Activated naive CD8-positive, alpha-beta T cell treated with anti-CD3 and anti-CD28 coated beads, Interleukin-2, amount 10 ng/mL, durations not matched to agents 7 days and 5 days (primary cell): ENCODE results near the gene PAGE2. TPM values are rescaled to one million over a fixed set of nuclear protein-coding genes. Genes with fewer than 3 reads are reported as not detected.
A peak's percentile ranks its signal among the peaks of the same experiment; 100 is the strongest.
"Not testable (repeated sequence)": the region's sequence is repeated elsewhere in the genome, so short reads cannot be mapped to it uniquely, and the experiment has no call there.

Experiments
- ATAC-seq: fragments of 150-1000 bp; cut with Tn5 transposase; one replicate; pipeline ENCODE4 v1.10.0; 2021; ENCODE audit warnings: low read depth, moderate library complexity
- POLR2A ChIA-PET: fragments of 350-600 bp; sonication (Branson Sonifier 250); formaldehyde crosslinking; loops from one replicate; lab custom pipeline; 2021; ENCODE audit warnings: antibody characterized with exemption; lab: Charles Lee
- DNase-seq: peaks from one replicate; pipeline ENCODE4 v3.0.0; 2021
- H3K27ac Mint-ChIP-seq: one replicate; pipeline ENCODE4 v1.8.0; 2022; ENCODE audit warnings: mild to moderate bottlenecking, mixed read lengths
- H3K27me3 Mint-ChIP-seq: one replicate; pipeline ENCODE4 v1.8.0; 2022; ENCODE audit warnings: mild to moderate bottlenecking, moderate library complexity, mixed read lengths
- H3K36me3 Mint-ChIP-seq: one replicate; pipeline ENCODE4 v1.8.0; 2021; ENCODE audit warnings: mild to moderate bottlenecking, mixed read lengths
- H3K4me1 Mint-ChIP-seq: one replicate; pipeline ENCODE4 v1.8.0; 2021; ENCODE audit warnings: mixed read lengths
- H3K4me3 Mint-ChIP-seq: one replicate; pipeline ENCODE4 v1.8.0; 2022; ENCODE audit warnings: mild to moderate bottlenecking, moderate library complexity, mixed read lengths
- H3K9me3 Mint-ChIP-seq: one replicate; pipeline ENCODE4 v1.8.0; 2021; ENCODE audit warnings: mixed read lengths
- total RNA-seq, 2 experiments: library from RNA; stranded (reverse); gene quantifications; one replicate each; pipeline ENCODE4 v1.2.3, GENCODE V29; 2021

The PAGE2 gene
- total RNA-seq, 2 experiments from 2014 or later: not detected

DNA sequence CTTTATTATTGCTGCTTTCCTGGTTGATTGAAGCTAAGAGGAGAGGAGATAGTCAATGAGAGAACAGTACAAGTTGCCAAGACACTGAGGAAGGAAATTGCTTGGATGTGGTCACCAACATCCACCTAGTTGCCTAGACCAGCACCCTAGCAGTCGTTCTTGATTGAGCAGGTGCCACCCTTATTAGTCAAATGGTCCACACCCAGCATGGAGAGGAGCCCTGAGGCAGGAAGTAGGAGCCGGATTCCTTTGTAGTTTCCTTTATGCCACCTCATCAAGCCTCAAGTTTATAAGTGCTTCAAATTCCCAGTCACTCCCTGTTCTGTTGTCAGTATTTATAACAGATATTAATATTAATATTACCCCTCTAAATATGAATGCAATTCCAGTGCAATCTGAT is 19.1 kb downstream of the PAGE2 start:
- no peak overlapping the region for H3K27ac Mint-ChIP-seq
- ATAC-seq (no peak), DNase-seq (no peak)
- H3K4me3 Mint-ChIP-seq: no peak overlapping the region
- POLR2A ChIA-PET: no interaction called here
- no peaks in the 10 kb centered on the region for H3K9me3 Mint-ChIP-seq
- H3K4me1 Mint-ChIP-seq: peaks cover 4% of the 10 kb centered on the region
- no peaks in the 10 kb centered on the region for H3K36me3 Mint-ChIP-seq
- no peaks in the 10 kb centered on the region for H3K27me3 Mint-ChIP-seq

DNA sequence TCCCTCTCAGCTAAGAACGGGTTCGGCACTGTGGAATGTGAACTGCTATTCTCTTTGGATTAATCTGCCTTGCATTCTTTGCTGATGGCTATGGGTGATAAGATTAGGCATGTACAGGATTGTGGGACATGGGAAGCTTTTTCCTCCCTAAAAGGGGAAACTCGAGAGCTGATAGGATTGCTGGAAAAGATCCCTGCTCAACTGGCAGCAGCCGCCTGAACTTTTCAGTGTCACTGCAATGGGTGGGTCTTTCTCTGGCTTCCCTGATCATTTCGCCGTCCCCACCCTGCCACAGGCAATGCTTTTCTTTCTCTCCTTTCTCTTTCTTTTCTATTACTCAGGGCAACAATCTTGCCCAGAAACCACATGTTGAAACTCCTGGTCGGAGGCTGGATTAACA is 20.5 kb downstream of the PAGE2 start:
- no peaks in the 10 kb centered on the region for H3K36me3 Mint-ChIP-seq
- ATAC-seq: no peak
- no peak for DNase-seq
- no peaks in the 10 kb centered on the region for H3K4me1 Mint-ChIP-seq
- no peaks in the 10 kb centered on the region for H3K9me3 Mint-ChIP-seq
- no peak overlapping the region for H3K27ac Mint-ChIP-seq
- H3K4me3 Mint-ChIP-seq: no peak overlapping the region
- POLR2A ChIA-PET: no interaction called here
- H3K27me3 Mint-ChIP-seq: no peaks in the 10 kb centered on the region

DNA sequence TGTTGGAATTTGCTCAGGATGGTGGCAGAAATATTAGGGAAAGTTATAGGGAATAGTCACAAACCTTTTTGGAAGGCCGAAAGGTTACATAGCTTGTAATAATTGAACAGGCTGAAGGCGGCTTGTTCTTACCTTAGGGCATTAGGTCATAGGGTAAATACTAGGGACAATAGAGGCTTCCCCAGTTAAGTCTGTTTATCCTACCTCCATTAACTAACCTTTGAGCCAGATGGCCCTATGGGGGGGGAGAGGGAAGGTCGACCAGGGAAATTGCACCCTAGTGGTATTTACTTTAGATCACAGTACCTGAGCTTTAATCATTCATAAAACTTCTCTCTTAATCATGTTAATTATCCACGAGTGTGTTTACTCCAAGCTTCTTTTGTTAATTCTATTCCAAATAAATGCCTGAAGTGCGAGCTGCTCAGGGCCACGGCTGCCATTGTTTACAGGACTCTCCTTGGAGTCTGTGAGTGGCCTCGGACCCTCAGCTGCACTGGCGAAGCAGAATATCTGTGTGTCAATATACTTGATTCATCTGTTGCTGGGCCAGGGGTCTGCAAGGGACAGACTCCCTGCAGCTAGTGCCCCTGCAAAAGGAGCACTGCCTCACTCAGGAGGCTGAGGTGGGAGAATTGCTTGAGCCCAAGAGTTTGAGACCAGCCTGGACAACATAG is 22.9 kb downstream of the PAGE2 start:
- no peak for ATAC-seq
- Mint-ChIP-seq H3K36me3 (no peaks in the 10 kb centered on the region), H3K4me3 (no peak overlapping the region), H3K9me3 (no peaks in the 10 kb centered on the region), H3K27me3 (no peaks in the 10 kb centered on the region), H3K27ac (no peak overlapping the region), H3K4me1 (no peaks in the 10 kb centered on the region)
- DNase-seq: no peak
- POLR2A ChIA-PET: no interaction called here

DNA sequence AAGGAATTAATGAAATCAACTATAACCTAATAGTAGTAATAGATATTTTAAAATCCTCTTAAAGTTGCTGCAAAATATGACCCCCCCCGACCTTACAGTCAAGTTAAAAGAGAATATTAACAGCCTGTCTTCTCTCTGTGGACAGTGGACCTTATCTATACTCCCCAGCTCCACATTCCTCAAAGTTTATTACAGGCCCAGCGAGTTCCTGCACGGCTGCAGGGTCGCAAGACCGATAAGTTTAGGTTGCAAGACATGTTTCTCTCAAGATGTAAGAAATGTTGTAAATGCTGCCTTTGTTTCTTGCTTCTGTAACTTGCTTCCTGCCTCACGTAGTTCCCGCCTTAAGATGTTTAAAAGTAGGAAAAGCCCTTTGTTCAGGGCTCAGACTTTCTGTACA is 27.8 kb downstream of the PAGE2 start:
- H3K27me3 Mint-ChIP-seq, ATAC-seq, POLR2A ChIA-PET, H3K27ac Mint-ChIP-seq, H3K9me3 Mint-ChIP-seq, H3K36me3 Mint-ChIP-seq, H3K4me3 Mint-ChIP-seq, DNase-seq: not testable (repeated sequence)
- H3K4me1 Mint-ChIP-seq: peaks cover 14% of the 10 kb centered on the region

DNA sequence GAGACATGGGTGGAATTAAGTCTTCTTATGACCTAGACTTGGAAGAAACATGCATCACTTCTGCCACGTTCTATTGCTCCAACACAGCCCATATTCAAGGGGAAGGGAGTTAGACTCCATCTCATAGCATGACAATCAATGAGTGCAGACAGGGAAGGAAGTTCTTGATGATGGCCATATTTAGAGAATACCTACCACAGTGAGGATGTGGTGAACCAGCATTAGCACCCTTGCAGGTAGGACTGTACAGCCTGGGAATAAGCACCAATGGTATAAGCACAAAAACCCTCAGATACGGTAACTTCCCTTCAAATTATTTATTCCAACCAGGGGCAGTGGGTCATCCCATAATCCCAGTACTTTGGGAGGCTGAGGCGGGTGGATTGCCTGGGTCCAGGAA is 29.8 kb downstream of the PAGE2 start:
- POLR2A ChIA-PET: no interaction called here
- peaks cover 9% of the 10 kb centered on the region for H3K27me3 Mint-ChIP-seq
- ATAC-seq: peak; percentile 88
- H3K9me3 Mint-ChIP-seq: no peaks in the 10 kb centered on the region
- no peaks in the 10 kb centered on the region for H3K36me3 Mint-ChIP-seq
- H3K4me3 Mint-ChIP-seq: no peak overlapping the region
- no peak overlapping the region for H3K27ac Mint-ChIP-seq
- DNase-seq: no peak
- H3K4me1 Mint-ChIP-seq: peaks cover 14% of the 10 kb centered on the region

DNA sequence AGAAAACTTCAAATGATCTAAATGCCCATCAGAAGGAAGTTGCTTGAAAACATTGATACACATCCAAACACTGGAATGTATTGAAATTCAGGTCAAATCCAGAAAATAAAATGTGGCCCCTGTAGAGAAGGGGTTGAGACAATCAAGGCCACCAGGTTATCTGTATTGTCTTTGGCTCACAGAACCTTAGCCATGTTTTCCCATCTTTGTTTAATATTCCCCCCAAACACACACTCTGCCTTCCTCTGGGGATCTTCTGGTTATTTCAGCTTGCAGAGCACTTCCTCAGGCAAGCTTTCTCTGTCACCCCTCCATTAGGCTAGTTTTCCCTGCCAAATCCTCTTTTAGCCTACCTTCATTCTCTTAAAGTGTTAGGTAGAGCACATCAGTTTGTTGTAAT is 30.5 kb downstream of the PAGE2 start:
- ATAC-seq (no peak), DNase-seq (no peak)
- peak overlapping the region; percentile 28 for H3K4me3 Mint-ChIP-seq
- POLR2A ChIA-PET: no interaction called here
- H3K9me3 Mint-ChIP-seq: no peaks in the 10 kb centered on the region
- no peak overlapping the region for H3K27ac Mint-ChIP-seq
- H3K4me1 Mint-ChIP-seq: peaks cover 14% of the 10 kb centered on the region
- H3K27me3 Mint-ChIP-seq: peaks cover 9% of the 10 kb centered on the region
- H3K36me3 Mint-ChIP-seq: no peaks in the 10 kb centered on the region

DNA sequence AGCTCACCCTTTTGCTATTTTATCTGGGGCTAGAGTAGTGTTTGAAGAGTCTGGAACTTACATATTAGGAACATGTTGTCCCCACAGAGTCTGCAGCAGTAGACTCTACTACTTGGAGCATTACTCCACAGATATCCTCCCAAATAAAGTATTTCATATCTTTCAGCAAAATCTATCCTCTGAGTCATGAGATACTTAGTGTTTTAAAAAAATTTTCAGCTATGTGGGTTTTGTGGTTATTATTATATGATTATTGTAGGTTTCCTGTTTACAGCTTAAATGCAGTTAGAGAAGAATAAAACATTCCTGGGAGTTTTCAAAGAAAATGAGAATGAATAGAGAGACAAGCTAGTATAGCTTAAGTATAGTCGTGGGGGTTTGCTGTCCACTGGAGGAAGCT is 30.9 kb downstream of the PAGE2 start:
- Mint-ChIP-seq H3K4me1 (peaks cover 14% of the 10 kb centered on the region), H3K4me3 (peak overlapping the region; percentile 28), H3K36me3 (no peaks in the 10 kb centered on the region), H3K27me3 (peaks cover 9% of the 10 kb centered on the region), H3K27ac (no peak overlapping the region), H3K9me3 (no peaks in the 10 kb centered on the region)
- POLR2A ChIA-PET: no interaction called here
- no peak for ATAC-seq
- no peak for DNase-seq

DNA sequence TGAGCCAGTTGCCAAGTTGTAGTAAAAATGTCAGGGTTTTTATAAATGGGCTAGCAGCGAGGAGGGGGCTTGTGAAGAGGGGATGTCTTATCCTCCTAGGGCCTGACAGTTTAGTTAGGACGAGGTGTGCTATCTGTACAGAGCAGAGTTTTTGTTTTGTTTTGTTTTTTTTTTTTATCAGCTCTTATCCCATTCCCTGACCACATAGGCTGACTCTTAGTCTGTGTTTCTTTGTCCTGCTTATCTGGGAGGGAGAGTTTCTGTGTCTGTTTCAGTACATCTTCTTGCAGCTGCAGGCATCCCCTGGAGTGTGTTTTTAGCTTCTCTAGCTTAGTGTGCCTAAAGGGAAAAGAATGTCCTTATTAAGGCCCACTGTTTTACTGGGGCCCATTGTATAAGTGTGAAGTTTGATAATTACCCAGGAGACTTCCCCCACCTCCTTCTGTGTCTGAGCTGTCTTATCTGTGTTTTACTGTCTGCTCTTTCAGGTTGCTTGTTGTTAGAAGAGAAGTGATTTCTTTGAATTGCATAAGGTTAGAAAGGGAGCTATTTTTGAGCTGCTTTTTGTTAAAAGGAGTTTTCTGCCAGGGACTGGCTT is 32.0 kb downstream of the PAGE2 start:
- Mint-ChIP-seq H3K27ac (no peak overlapping the region), H3K36me3 (no peaks in the 10 kb centered on the region), H3K9me3 (no peaks in the 10 kb centered on the region), H3K4me3 (no peak overlapping the region), H3K4me1 (peaks cover 14% of the 10 kb centered on the region), H3K27me3 (peaks cover 11% of the 10 kb centered on the region)
- DNase-seq (no peak), ATAC-seq (no peak)
- POLR2A ChIA-PET: no interaction called here

DNA sequence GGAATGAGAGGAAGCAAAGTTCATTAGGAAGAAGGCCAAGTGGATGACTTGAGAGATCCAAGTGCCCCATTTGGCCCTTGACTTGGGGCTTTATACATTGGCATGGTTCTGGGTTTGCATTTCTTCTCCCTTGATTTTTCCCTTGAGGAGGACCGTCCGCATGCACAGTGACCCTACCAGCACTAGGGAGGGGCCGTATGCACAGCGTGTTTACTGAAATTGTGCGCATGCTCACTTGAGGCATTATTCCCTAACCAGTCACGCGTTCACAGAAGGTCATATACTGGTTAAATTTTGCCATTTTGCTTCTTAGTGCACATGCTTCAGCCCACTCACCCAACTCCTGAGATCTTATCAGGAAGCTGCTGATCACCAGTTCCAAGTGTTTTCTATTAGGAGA is 35.1 kb downstream of the PAGE2 start:
- DNase-seq (no peak), ATAC-seq (no peak)
- H3K36me3 Mint-ChIP-seq: no peaks in the 10 kb centered on the region
- H3K9me3 Mint-ChIP-seq: no peaks in the 10 kb centered on the region
- no peak overlapping the region for H3K27ac Mint-ChIP-seq
- H3K27me3 Mint-ChIP-seq: peaks cover 11% of the 10 kb centered on the region
- H3K4me1 Mint-ChIP-seq: peaks cover 10% of the 10 kb centered on the region
- no peak overlapping the region for H3K4me3 Mint-ChIP-seq
- POLR2A ChIA-PET: no interaction called here

DNA sequence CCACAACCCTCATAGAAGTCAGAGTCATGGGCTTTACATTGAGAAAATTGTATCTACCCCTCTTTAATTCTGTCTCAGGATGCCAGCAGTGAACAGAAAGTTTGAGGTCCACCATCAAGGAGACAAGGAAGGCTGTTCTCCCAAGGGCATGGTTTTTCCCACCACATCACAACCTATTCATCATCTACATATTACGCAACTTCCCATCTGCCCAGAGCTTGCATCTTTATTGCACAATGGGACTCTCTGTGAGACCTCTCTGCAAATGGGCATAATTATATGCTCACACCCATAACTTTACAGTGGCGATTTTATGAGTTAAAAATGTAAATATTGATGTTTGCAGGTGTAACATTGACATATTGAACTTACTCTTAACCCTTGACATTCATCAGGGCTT is 38.9 kb downstream of the PAGE2 start:
- Mint-ChIP-seq H3K9me3 (no peaks in the 10 kb centered on the region), H3K27me3 (peaks cover 5% of the 10 kb centered on the region), H3K36me3 (no peaks in the 10 kb centered on the region), H3K4me3 (no peak overlapping the region), H3K4me1 (peaks cover 2% of the 10 kb centered on the region), H3K27ac (no peak overlapping the region)
- no peak for DNase-seq
- ATAC-seq: no peak
- POLR2A ChIA-PET: no interaction called here

DNA sequence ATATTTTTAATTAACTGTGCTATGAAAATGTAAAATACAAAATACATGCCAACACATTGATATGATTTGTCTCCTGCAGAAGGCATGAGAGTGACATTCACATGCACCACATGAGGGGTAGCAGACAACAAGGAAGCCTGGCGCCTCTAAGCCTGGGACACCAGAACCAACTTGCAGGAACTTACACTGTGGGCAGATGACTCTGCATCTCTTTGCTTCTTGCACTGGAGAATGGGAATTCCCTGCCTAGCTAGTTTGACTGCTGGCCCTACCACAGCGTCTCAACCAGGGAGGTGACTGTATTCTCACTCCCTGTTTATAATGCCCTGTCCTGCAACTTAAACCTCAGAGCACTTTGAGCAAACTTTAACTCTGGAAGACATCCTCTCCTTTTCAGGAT is 40.5 kb downstream of the PAGE2 start:
- H3K9me3 Mint-ChIP-seq: no peaks in the 10 kb centered on the region
- DNase-seq: no peak
- H3K27me3 Mint-ChIP-seq: peaks cover 1% of the 10 kb centered on the region
- peaks cover 2% of the 10 kb centered on the region for H3K4me1 Mint-ChIP-seq
- ATAC-seq: no peak
- POLR2A ChIA-PET: no interaction called here
- H3K4me3 Mint-ChIP-seq: no peak overlapping the region
- no peak overlapping the region for H3K27ac Mint-ChIP-seq
- H3K36me3 Mint-ChIP-seq: no peaks in the 10 kb centered on the region

DNA sequence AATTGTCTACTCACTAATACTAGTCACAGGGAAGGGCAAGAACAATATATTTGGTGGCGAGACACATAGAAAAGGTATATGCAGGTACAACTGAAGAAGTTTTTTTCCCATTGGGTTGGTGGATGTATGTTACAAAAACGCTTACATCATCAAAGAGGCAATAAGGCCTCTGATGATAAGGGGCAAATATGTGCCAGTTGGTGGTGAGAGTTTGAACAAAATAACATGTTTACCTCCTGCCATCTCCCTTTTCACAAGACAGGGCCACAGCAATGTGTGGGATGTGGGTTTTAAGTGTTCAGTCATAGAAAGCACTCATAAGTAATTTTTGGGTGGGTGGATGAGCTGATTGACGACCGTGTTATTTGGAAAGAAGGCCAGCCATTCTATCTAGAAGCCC is 41.7 kb downstream of the PAGE2 start:
- Mint-ChIP-seq H3K27ac (no peak overlapping the region), H3K4me1 (peaks cover 2% of the 10 kb centered on the region), H3K4me3 (no peak overlapping the region), H3K9me3 (no peaks in the 10 kb centered on the region), H3K36me3 (no peaks in the 10 kb centered on the region), H3K27me3 (no peaks in the 10 kb centered on the region)
- no peak for ATAC-seq
- DNase-seq: no peak
- POLR2A ChIA-PET: no interaction called here

DNA sequence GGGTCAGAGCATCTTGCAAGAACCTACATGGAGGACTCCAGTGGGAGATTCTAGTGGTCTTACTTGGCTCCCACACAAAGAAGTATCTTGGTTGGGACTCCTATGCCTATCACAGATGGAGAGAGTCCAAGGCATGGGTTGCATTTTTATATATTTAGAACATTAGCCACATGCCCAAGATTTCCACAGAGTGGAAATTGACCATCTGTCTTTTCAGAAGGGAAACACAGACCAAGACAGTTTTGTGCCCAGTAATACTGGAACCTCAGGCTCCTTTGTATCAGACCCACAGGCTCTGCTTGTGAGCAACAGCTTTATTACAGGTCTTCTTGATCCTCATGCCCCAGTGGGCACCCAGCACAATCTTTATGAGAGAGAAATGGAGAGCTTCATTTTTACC is 43.6 kb downstream of the PAGE2 start:
- no peak for ATAC-seq
- Mint-ChIP-seq H3K36me3 (no peaks in the 10 kb centered on the region), H3K9me3 (no peaks in the 10 kb centered on the region), H3K4me3 (no peak overlapping the region), H3K27ac (no peak overlapping the region), H3K27me3 (peaks cover 3% of the 10 kb centered on the region), H3K4me1 (peaks cover 2% of the 10 kb centered on the region)
- POLR2A ChIA-PET: no interaction called here
- DNase-seq: no peak

DNA sequence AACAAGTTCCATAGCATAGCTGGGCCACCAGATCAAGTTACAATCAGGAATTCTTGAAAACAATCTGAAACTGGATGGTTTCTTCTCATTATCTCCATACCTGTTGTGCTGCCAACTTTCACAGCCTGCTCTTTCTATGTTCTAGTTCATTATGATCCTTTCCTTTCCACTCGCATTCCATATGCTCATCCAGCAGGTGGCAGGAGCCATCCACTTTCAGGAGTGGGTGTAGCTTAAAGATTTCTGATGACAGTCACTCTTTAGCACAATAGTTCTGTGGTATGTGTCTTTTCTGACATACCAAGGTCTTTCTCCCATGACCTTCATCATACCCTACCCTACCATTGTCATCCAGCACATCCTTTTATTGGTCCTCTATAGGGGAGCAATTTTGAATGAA is 46.4 kb downstream of the PAGE2 start:
- Mint-ChIP-seq H3K4me3 (no peak overlapping the region), H3K9me3 (no peaks in the 10 kb centered on the region), H3K4me1 (no peaks in the 10 kb centered on the region), H3K27ac (no peak overlapping the region), H3K36me3 (no peaks in the 10 kb centered on the region), H3K27me3 (peaks cover 3% of the 10 kb centered on the region)
- DNase-seq: peak; percentile 23
- POLR2A ChIA-PET: no interaction called here
- no peak for ATAC-seq
